Gastroesophageal sphincter (tissue), 3 donors: ENCODE data around the gene MED29.

ENCODE experiments used
- EP300 ChIP-seq: sonication (generic); formaldehyde crosslinking; IDR thresholded peaks from one replicate; pipeline ENCODE4 v1.6.1; 2017; ENCODE audit warnings: antibody characterized with exemption, mild to moderate bottlenecking
- POLR2A ChIP-seq, 2 donors: fragments of 450-650 bp; IDR thresholded peaks; one replicate each; pipeline ENCODE4 v1.6.1; 2017; ENCODE audit warnings: antibody characterized with exemption in 2 of 2, mild to moderate bottlenecking in 2 of 2, moderate library complexity in 1 of 2
- POLR2AphosphoS5 ChIP-seq: sonication (generic); formaldehyde crosslinking; IDR thresholded peaks from one replicate; pipeline ENCODE4 v1.6.1; 2017; ENCODE audit warnings: antibody characterized with exemption
- TF ChIP-seq, protein P1 (sequence below), 4 experiments: fragments of 200-600 bp in 2 of 4; fragments of 450-650 bp in 2 of 4; sonication (generic) in 1 of 4; IDR thresholded peaks; one replicate each; pipeline ENCODE4 v1.5.1; 2017 to 2019; ENCODE audit warnings: antibody characterized with exemption in 4 of 4, mild to moderate bottlenecking in 2 of 4, moderate library complexity in 2 of 4

DNA sequence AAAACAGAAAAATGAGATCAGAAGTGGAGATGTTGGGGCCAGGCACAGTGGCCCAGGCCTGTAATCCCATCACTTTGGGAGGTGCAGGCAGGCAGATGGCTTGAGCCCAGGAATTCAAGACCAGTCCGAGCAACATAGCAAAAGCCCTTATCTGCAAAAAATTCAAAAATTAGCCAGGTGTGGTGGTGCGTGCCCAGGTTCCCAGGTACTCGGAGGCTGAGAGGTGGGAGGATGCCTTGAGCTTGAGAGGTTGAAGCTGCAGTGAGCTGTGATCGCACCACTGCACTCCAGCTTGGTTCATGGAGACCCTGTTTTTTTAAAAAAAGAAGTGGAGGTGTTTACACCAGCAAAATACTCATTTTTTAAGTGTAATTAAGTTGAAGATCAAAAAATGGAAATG, 8.9 kb downstream of the MED29 start:
- TF ChIP-seq POLR2A (IDR thresholded peaks at IDR 0.05) (no peak), POLR2AphosphoS5 (no peak), EP300 (no peak)
- TF ChIP-seq, protein P1, sequence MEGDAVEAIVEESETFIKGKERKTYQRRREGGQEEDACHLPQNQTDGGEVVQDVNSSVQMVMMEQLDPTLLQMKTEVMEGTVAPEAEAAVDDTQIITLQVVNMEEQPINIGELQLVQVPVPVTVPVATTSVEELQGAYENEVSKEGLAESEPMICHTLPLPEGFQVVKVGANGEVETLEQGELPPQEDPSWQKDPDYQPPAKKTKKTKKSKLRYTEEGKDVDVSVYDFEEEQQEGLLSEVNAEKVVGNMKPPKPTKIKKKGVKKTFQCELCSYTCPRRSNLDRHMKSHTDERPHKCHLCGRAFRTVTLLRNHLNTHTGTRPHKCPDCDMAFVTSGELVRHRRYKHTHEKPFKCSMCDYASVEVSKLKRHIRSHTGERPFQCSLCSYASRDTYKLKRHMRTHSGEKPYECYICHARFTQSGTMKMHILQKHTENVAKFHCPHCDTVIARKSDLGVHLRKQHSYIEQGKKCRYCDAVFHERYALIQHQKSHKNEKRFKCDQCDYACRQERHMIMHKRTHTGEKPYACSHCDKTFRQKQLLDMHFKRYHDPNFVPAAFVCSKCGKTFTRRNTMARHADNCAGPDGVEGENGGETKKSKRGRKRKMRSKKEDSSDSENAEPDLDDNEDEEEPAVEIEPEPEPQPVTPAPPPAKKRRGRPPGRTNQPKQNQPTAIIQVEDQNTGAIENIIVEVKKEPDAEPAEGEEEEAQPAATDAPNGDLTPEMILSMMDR (IDR thresholded peaks at IDR 0.05): no peak
